ENCODE measurements around the gene C5orf47. TPM values are rescaled to one million over a fixed set of nuclear protein-coding genes. Genes with fewer than 3 reads are reported as not detected.

The C5orf47 gene
- polyA plus RNA-seq, 1 of the 3 experiments (the other 2 are of a cell fraction), result not detected

DNA sequence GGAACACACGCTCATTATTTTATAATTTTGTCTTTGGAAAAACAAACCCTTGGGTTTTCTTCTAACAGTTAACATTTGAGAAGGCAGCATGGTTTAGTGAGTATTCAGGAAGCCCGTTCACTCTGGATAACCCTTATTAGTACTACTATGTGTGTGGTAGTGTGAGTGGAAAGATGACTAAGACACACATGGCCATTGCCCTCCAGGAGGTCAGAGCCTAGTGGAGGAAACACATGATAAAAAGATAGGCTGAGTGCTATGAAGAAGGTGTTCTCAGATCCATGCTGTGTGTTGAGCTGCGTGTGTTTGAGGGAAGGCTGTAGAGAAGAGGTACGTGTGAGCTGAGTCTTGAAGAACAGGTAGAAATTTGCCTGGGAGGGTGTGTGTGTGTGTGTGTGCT, 8.4 kb downstream of the C5orf47 start (continued):
- TF ChIP-seq SMC3 (IDR thresholded peaks at IDR 0.05; ENCODE audit: low read depth, low read length) (no peak), MAX (IDR thresholded peaks at IDR 0.05; ENCODE audit: low read depth) (no peak), RXRA (IDR thresholded peaks at IDR 0.05; ENCODE audit: borderline replicate concordance, low read depth) (no peak), RAD21 (IDR thresholded peaks at IDR 0.05; ENCODE audit: low read length) (no peak), EZH2phosphoT487 (IDR thresholded peaks at IDR 0.05; ENCODE audit: borderline replicate concordance, low read depth) (no peak), MXI1 (IDR thresholded peaks at IDR 0.05; ENCODE audit: low read depth, low read length) (no peak)

- DNase-seq, result no peak
- CTCF ChIA-PET, result interaction anchor here (0.8 to 1.5 kb wide), 4 partner anchors 8 to 581 kb away, joined by 3 to 4 read pairs (median 4); no protein-coding TSS in a partner anchor
- POLR2A ChIA-PET, result no interaction called here
Observed at GRCh38 chr5:173998531-173998930, 9.6 kb downstream of the C5orf47 start.

More at GRCh38 chr5:173998531-173998930, 9.6 kb downstream of the C5orf47 start:
- Histone ChIP-seq H4K20me1 (ENCODE audit: insufficient read depth) (no peaks in the 10 kb centered on the region), H3K9me2 (no peaks in the 10 kb centered on the region), H3K9me3 (no peaks in the 10 kb centered on the region), H3K4me1 (ENCODE audit: control insufficient read depth in 1 of 2, insufficient read depth in 2 of 2, low read depth in 1 of 2, low read length in 1 of 2) (no peaks in the 10 kb centered on the region), H3K79me2 (ENCODE audit: insufficient read depth) (no peaks in the 10 kb centered on the region), H3K9ac (no peak overlapping the region), H3K27me3 (ENCODE audit: insufficient read depth) (no peaks in the 10 kb centered on the region), H3F3A (replicated peaks; ENCODE audit: insufficient read depth) (no peaks in the 10 kb centered on the region), H2AFZ (ENCODE audit: low read depth) (no peak overlapping the region), H3K4me3 (ENCODE audit: low read depth in 2 of 2, low read length in 1 of 2) (no peak overlapping the region), H3K36me3 (replicated peaks in 1 of 2; ENCODE audit: control insufficient read depth in 1 of 2, insufficient read depth in 2 of 2, low read length in 1 of 2) (no peaks in the 10 kb centered on the region), H3K4me2 (no peak overlapping the region), H3K27ac (ENCODE audit: low read depth in 2 of 2, low read length in 1 of 2) (no peak overlapping the region)
- TF ChIP-seq NFIC (IDR thresholded peaks at IDR 0.05; ENCODE audit: borderline replicate concordance) (no peak), RFX5 (IDR thresholded peaks at IDR 0.05; ENCODE audit: low read length) (no peak), GATA2 (CRISPR knock-in tag; IDR thresholded peaks at IDR 0.05) (no peak), REST (IDR thresholded peaks at IDR 0.05; ENCODE audit: low read depth, low read length) (no peak), TCF12 (IDR thresholded peaks at IDR 0.05) (no peak), IRF3 (IDR thresholded peaks at IDR 0.05; ENCODE audit: low read depth, low read length) (no peak), RCOR1 (IDR thresholded peaks at IDR 0.05; ENCODE audit: low read length) (no peak), MEF2A (IDR thresholded peaks at IDR 0.05; ENCODE audit: borderline replicate concordance, low read depth) (no peak), MXI1 (IDR thresholded peaks at IDR 0.05; ENCODE audit: low read depth, low read length) (no peak), ELF1 (IDR thresholded peaks at IDR 0.05) (no peak), CHD2 (IDR thresholded peaks at IDR 0.05; ENCODE audit: low read length, partially characterized antibody) (no peak), NRF1 (IDR thresholded peaks at IDR 0.05; ENCODE audit: low read depth, low read length) (no peak), USF1 (IDR thresholded peaks at IDR 0.05; ENCODE audit: borderline replicate concordance, low read depth) (no peak), RXRA (IDR thresholded peaks at IDR 0.05; ENCODE audit: borderline replicate concordance, low read depth) (no peak)
- WGBS (ENCODE audit: low lambda C conversion rate), result 47% methylated on average over 4 of the region's 4 CpGs
